Loucy (cell line): ENCODE results near the gene MAB21L1.

Experiments used
- H2AFZ ChIP-seq: fragments of 200-600 bp; sonication (generic); 2 replicates; pipeline ENCODE4 v1.6.0; 2016; ENCODE audit warnings: antibody characterized with exemption, mild to moderate bottlenecking, low read length, moderate library complexity
- H3F3A ChIP-seq: fragments of 200-600 bp; 2 replicates; pipeline ENCODE4 v1.6.0; 2016; ENCODE audit warnings: antibody characterized with exemption, low read depth, mild to moderate bottlenecking
- H3K27me3 ChIP-seq: fragments of 200-600 bp; sonication (generic); 2 replicates; pipeline ENCODE4 v1.6.1; 2014; ENCODE audit warnings: low read length, mild to moderate bottlenecking; ENCODE audit not compliant: insufficient read depth, poor library complexity, severe bottlenecking
- H3K36me3 ChIP-seq: fragments of 200-600 bp; sonication (generic); 2 replicates; pipeline ENCODE4 v1.6.1; 2016; ENCODE audit warnings: low read length; ENCODE audit not compliant: insufficient read depth
- H3K4me1 ChIP-seq: fragments of 200-600 bp; sonication (generic); 2 replicates; pipeline ENCODE4 v1.5.1; 2014; ENCODE audit warnings: low read length, mild to moderate bottlenecking; ENCODE audit not compliant: insufficient read depth, poor library complexity, severe bottlenecking
- H3K4me2 ChIP-seq: fragments of 200-600 bp; sonication (generic); 2 replicates; pipeline ENCODE4 v1.6.0; 2014; ENCODE audit warnings: antibody characterized with exemption, low read length, low read depth, mild to moderate bottlenecking; ENCODE audit not compliant: poor library complexity, severe bottlenecking
- H3K4me3 ChIP-seq: fragments of 200-600 bp; sonication (generic); 2 replicates; pipeline ENCODE4 v1.5.1; 2014; ENCODE audit warnings: low read length, mild to moderate bottlenecking, mixed read lengths; ENCODE audit not compliant: poor library complexity, severe bottlenecking
- H3K79me2 ChIP-seq: fragments of 200-600 bp; sonication (generic); 2 replicates; pipeline ENCODE4 v1.6.1; 2014; ENCODE audit warnings: low read length; ENCODE audit not compliant: insufficient read depth
- H3K9ac ChIP-seq: fragments of 200-600 bp; sonication (generic); 2 replicates; pipeline ENCODE4 v1.6.0; 2014; ENCODE audit warnings: mild to moderate bottlenecking, low read depth, low read length, moderate library complexity; ENCODE audit not compliant: poor library complexity, severe bottlenecking
- H3K9me2 ChIP-seq: fragments of 200-600 bp; sonication (generic); replicated peaks from 2 replicates; pipeline ENCODE4 v1.6.1; 2016; ENCODE audit warnings: low read depth, low read length, mixed read lengths
- H3K9me3 ChIP-seq: fragments of 200-600 bp; sonication (generic); 2 replicates; pipeline ENCODE4 v1.6.1; 2014; ENCODE audit warnings: mild to moderate bottlenecking, antibody characterized with exemption, low read length, low read depth; ENCODE audit not compliant: insufficient read depth
- H4K20me1 ChIP-seq: fragments of 200-600 bp; sonication (generic); 2 replicates; pipeline ENCODE4 v1.6.0; 2014; ENCODE audit warnings: antibody characterized with exemption, low read length, mild to moderate bottlenecking; ENCODE audit not compliant: insufficient read depth, poor library complexity, severe bottlenecking
- CTCF ChIP-seq: fragments of 200-600 bp; sonication (generic); conservative IDR thresholded peaks from 2 replicates; pipeline ENCODE4 v1.5.1; 2014; ENCODE audit warnings: mild to moderate bottlenecking, antibody characterized with exemption, low read length
- EZH2phosphoT487 ChIP-seq: fragments of 200-600 bp; IDR thresholded peaks from 2 replicates; pipeline ENCODE4 v1.6.1; 2018; ENCODE audit warnings: antibody characterized with exemption, mild to moderate bottlenecking, moderate library complexity, borderline replicate concordance

Gene MAB21L1

GRCh38 chr13:35502456-35502855 is 26.0 kb upstream of the MAB21L1 start:
- Histone ChIP-seq H2AFZ (no peak overlapping the region), H3K9ac (no peak overlapping the region), H3K36me3 (no peaks in the 10 kb centered on the region), H3K27me3 (no peaks in the 10 kb centered on the region), H4K20me1 (no peaks in the 10 kb centered on the region), H3F3A (no peaks in the 10 kb centered on the region), H3K4me3 (no peak overlapping the region), H3K9me2 (no peaks in the 10 kb centered on the region), H3K4me2 (no peak overlapping the region), H3K4me1 (no peaks in the 10 kb centered on the region), H3K9me3 (no peaks in the 10 kb centered on the region), H3K79me2 (no peaks in the 10 kb centered on the region)
- TF ChIP-seq EZH2phosphoT487 (no peak), CTCF (no peak)

- H3K27me3 ChIP-seq = no peaks in the 10 kb centered on the region
- H3K9me3 ChIP-seq = no peaks in the 10 kb centered on the region
- H2AFZ ChIP-seq = no peak overlapping the region
- H4K20me1 ChIP-seq = no peaks in the 10 kb centered on the region
- no peak overlapping the region for H3K9ac ChIP-seq
- H3K9me2 ChIP-seq = no peaks in the 10 kb centered on the region
- no peaks in the 10 kb centered on the region for H3K36me3 ChIP-seq
- no peaks in the 10 kb centered on the region for H3K79me2 ChIP-seq
- H3K4me2 ChIP-seq = no peak overlapping the region
- TF ChIP-seq CTCF (no peak), EZH2phosphoT487 (no peak)
- no peaks in the 10 kb centered on the region for H3K4me1 ChIP-seq
- no peaks in the 10 kb centered on the region for H3F3A ChIP-seq
- no peak overlapping the region for H3K4me3 ChIP-seq
Observed at GRCh38 chr13:35501661-35502235, 25.3 kb upstream of the MAB21L1 start.

GRCh38 chr13:35500144-35500543 is 23.7 kb upstream of the MAB21L1 start:
- no peaks in the 10 kb centered on the region for H3K9me3 ChIP-seq
- H2AFZ ChIP-seq = no peak overlapping the region
- no peak overlapping the region for H3K4me3 ChIP-seq
- H3K27me3 ChIP-seq = no peaks in the 10 kb centered on the region
- no peaks in the 10 kb centered on the region for H3K4me1 ChIP-seq
- no peak overlapping the region for H3K9ac ChIP-seq
- no peaks in the 10 kb centered on the region for H3F3A ChIP-seq
- H3K36me3 ChIP-seq = no peaks in the 10 kb centered on the region
- H3K9me2 ChIP-seq = no peaks in the 10 kb centered on the region
- TF ChIP-seq CTCF (no peak), EZH2phosphoT487 (no peak)
- no peak overlapping the region for H3K4me2 ChIP-seq
- no peaks in the 10 kb centered on the region for H4K20me1 ChIP-seq
- no peaks in the 10 kb centered on the region for H3K79me2 ChIP-seq
